Stimulated activated CD4-positive, alpha-beta T cell treated with anti-CD3 and anti-CD28 coated beads, Interleukin-2, amount 100 ng/mL, for 4 hours (primary cell): ENCODE results near the gene DNAJC7.
"Not testable (repeated sequence)": the region's sequence is repeated elsewhere in the genome, so short reads cannot be mapped to it uniquely, and the experiment has no call there.

Source experiments
- DNase-seq: peaks from one replicate; pipeline ENCODE4 v3.0.0-alpha.2; 2020; ENCODE audit warnings: low read depth

DNAJC7 gene

GRCh38 chr17:42041619-42042018, 24.4 kb upstream of the DNAJC7 start:
- no peak for DNase-seq

DNA sequence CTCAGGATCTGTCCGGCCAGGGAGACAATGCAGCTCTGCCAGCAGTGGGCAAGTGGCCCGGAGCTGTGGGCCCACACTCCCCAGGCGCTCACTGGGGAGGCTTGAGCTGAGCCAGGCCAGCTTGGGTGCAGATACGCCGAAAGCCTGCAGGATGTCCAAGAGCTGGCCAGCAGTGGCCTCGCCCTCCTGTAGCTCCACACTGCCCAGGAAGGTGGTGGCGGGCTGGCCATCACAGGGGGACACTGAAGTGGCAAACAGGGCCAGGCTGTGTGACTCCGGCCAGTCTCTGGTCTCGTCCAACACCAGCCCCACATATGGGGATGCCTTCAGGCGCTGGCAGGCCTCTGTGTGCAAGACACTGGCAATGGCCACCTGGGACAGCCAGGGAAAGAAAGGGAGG, 23.6 kb upstream of the DNAJC7 start:
- no peak for DNase-seq

GRCh38 chr17:42039794-42040763, 22.8 kb upstream of the DNAJC7 start:
- DNase-seq: no peak

GRCh38 chr17:42038221-42038973, 21.2 kb upstream of the DNAJC7 start:
- DNase-seq: no peak

GRCh38 chr17:42034059-42034458, 16.8 kb upstream of the DNAJC7 start:
- no peak for DNase-seq

- DNase-seq: no peak
Measured at GRCh38 chr17:42031584-42031983, 14.3 kb upstream of the DNAJC7 start.

- DNase-seq: no peak
Measured at GRCh38 chr17:42028791-42029127, 11.5 kb upstream of the DNAJC7 start.

- DNase-seq: no peak
Measured at GRCh38 chr17:42027961-42028790, 10.9 kb upstream of the DNAJC7 start.

DNA sequence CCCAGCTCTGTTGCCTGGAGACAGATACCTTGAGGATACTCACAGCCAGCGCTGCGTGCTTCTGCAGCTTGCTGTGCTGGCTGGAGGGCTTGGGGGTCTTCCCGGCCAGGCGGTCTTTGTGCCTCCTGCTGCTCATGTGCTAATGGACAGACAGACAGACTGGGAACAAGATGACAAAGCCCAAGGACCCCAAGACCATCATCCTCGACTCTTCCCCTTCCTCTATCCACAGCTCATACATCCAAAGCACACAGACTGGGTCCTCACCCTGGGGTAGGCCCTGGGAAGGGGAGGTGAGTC, 10.3 kb upstream of the DNAJC7 start:
- DNase-seq: no peak

DNA sequence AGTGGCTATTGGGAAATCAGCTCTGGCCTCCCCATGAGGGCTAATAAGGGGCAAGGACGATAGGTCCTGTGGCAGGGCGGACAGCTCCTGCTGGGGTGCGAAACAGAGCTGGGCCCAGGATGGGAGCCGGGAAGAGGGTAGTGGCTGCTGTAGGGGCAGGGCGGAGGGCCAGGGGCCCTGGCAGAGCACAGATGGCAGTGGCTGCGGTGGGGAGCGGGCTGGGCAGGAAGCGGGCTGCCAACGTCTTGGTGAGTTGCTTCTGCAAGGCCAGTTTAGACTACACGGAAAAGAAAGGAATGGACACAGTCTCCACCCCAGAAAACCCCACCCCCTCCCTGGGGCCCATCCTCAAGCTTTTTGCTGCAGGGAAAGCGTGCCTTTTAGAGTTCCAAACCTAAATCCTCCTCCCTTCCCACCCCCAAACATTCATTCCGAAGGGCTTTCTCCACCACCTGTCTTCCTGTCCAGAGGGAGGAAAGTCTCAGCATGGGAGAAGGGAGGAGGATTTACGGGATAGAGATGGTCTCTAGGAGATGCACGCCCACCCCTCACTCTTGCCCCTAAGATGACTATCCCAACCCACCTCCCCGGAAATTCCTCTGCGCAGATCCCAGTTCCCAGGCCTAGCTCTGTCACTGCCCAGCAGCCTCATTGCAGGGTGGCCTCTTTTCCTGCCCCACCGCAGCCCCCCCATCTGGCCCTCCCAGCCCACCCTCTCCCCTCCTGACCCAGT, 9.8 kb upstream of the DNAJC7 start:
- DNase-seq: no peak

- DNase-seq: no peak
Measured at GRCh38 chr17:42025936-42026335, 8.7 kb upstream of the DNAJC7 start.

GRCh38 chr17:42025191-42025579, 7.9 kb upstream of the DNAJC7 start:
- DNase-seq: no peak

GRCh38 chr17:42023524-42024349, 6.5 kb upstream of the DNAJC7 start:
- DNase-seq: no peak

DNA sequence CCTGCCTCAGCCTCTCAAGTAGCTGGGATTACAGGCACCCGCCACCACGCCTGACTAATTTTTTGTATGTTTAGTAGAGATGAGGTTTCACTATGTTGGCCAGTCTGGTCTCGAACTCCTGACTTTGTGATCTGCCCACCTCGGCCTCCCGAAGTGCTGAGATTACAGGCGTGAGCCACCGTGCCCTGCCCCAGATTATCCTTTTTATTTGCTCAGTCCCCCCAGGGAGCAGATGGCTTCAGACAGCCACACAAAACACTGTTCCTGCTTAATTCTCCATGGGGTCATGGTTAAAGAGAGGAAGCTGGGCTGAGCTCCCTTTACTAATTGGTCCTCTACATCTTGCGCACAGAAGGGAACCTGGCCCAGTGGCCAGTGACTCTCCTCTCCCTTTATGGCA, 3.6 kb upstream of the DNAJC7 start:
- DNase-seq: not testable (repeated sequence)

- DNase-seq: peak; percentile 91
Measured at GRCh38 chr17:42019509-42020404, 2.5 kb upstream of the DNAJC7 start, which contains the start of gene NKIRAS2. NKIRAS2 (plus strand) TSS chr17:42020090; CDS start chr17:42021578, 1,488 bp downstream.

GRCh38 chr17:42018988-42019387, 1.7 kb upstream of the DNAJC7 start:
- no peak for DNase-seq

DNA sequence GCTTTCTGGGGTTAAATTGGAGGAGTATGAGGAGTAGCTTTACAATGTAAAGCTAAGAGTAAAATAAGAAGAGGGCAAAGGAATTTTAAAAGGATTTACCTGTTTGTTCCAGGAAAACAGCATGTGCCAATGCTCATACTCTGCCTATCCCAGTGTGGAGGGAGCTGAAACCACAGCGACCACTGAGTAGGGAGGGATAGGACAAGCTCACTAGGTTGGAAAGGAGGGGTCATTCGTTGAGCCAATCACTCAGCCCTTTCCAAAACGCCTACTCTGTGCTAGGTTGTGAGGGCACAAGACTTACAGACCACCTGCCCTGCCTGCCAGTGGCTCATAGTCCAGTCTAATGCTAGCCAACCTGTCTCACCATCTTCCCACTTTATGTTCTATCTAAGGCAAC, 1.1 kb upstream of the DNAJC7 start:
- DNase-seq: no peak

GRCh38 chr17:42017866-42018200, 594 bp upstream of the DNAJC7 start:
- no peak for DNase-seq

GRCh38 chr17:42016411-42016831, 818 bp downstream of the DNAJC7 start:
- no peak for DNase-seq

GRCh38 chr17:42013740-42014139, 3.5 kb downstream of the DNAJC7 start:
- not testable (repeated sequence) for DNase-seq
